Liver (tissue), 9 donors: ENCODE data around the gene RPL10. TPM values are rescaled to one million over a fixed set of nuclear protein-coding genes. Genes with fewer than 3 reads are reported as not detected.

ENCODE experiments used
- DNase-seq: peaks from one replicate; pipeline ENCODE4 v3.0.0-alpha.2; 2017; ENCODE audit warnings: low spot score
- H3K27ac ChIP-seq, 2 donors: one replicate each; pipeline ENCODE4 v1.7.0; 2013; ENCODE audit warnings: inconsistent platforms in 2 of 2, low read length in 2 of 2, control low read depth in 1 of 2, low read depth in 1 of 2, mild to moderate bottlenecking in 1 of 2
- H3K27me3 ChIP-seq, 4 donors: one replicate each; pipeline versions ENCODE4 v1.6.1 to v1.7.0; 2013; ENCODE audit warnings: low read length in 3 of 4, inconsistent platforms in 1 of 4, mild to moderate bottlenecking in 1 of 4, moderate library complexity in 1 of 4; ENCODE audit not compliant: control insufficient read depth in 4 of 4, insufficient read depth in 4 of 4
- H3K36me3 ChIP-seq, 4 donors: one replicate each; pipeline versions ENCODE4 v1.6.1 to v1.7.0; 2013; ENCODE audit warnings: low read length in 3 of 4, mild to moderate bottlenecking in 3 of 4, low read depth in 1 of 4, moderate library complexity in 1 of 4; ENCODE audit not compliant: control insufficient read depth in 4 of 4, insufficient read depth in 3 of 4
- H3K4me1 ChIP-seq, 4 donors: one replicate each; pipeline versions ENCODE4 v1.6.1 to v1.7.0; 2013; ENCODE audit warnings: low read length in 3 of 4, mild to moderate bottlenecking in 3 of 4, moderate library complexity in 1 of 4; ENCODE audit not compliant: control insufficient read depth in 4 of 4, insufficient read depth in 4 of 4
- H3K4me3 ChIP-seq, 3 donors: one replicate each; pipeline versions ENCODE4 v1.6.1 to v1.7.0; 2013; ENCODE audit warnings: low read length in 3 of 3, control low read depth in 1 of 3, low read depth in 1 of 3, mild to moderate bottlenecking in 1 of 3
- H3K9ac ChIP-seq, 2 donors: one replicate each; pipeline ENCODE4 v1.7.0; 2013; ENCODE audit warnings: low read length in 2 of 2, mild to moderate bottlenecking in 2 of 2, moderate library complexity in 2 of 2, control low read depth in 1 of 2, low read depth in 1 of 2
- H3K9me3 ChIP-seq, 4 donors: one replicate each; pipeline versions ENCODE4 v1.6.1 to v1.7.0; 2013; ENCODE audit warnings: low read length in 3 of 4; ENCODE audit not compliant: control insufficient read depth in 4 of 4
- EGR1 ChIP-seq, 2 donors: IDR thresholded peaks; 2 replicates each; pipeline ENCODE4 v1.6.1; 2016 to 2018; ENCODE audit warnings: antibody characterized with exemption in 2 of 2, low read depth in 2 of 2
- FOXA1 ChIP-seq: IDR thresholded peaks from 2 replicates; pipeline ENCODE4 v1.6.1; 2016; ENCODE audit warnings: antibody characterized with exemption
- FOXA2 ChIP-seq: IDR thresholded peaks from 2 replicates; pipeline ENCODE4 v1.6.1; 2016; ENCODE audit warnings: antibody characterized with exemption
- GABPA ChIP-seq, 2 donors: IDR thresholded peaks in 1 of 2; conservative IDR thresholded peaks in 1 of 2; 2 replicates each; pipeline ENCODE4 v1.6.1; 2016; ENCODE audit warnings: antibody characterized with exemption in 2 of 2, mild to moderate bottlenecking in 1 of 2, moderate library complexity in 1 of 2
- HNF4A ChIP-seq, 2 donors: conservative IDR thresholded peaks; 2 replicates each; pipeline ENCODE4 v1.6.1; 2016; ENCODE audit warnings: antibody characterized with exemption in 2 of 2, mild to moderate bottlenecking in 2 of 2
- HNF4G ChIP-seq: IDR thresholded peaks from 2 replicates; pipeline ENCODE4 v1.6.1; 2016; ENCODE audit warnings: antibody characterized with exemption
- JUND ChIP-seq, 2 donors: IDR thresholded peaks; 2 replicates each; pipeline ENCODE4 v1.6.1; 2016; ENCODE audit warnings: antibody characterized with exemption in 2 of 2
- NR2F2 ChIP-seq: IDR thresholded peaks from 2 replicates; pipeline ENCODE4 v1.6.1; 2016; ENCODE audit warnings: antibody characterized with exemption
- REST ChIP-seq: IDR thresholded peaks from 2 replicates; pipeline ENCODE4 v1.6.1; 2016; ENCODE audit warnings: antibody characterized with exemption, mild to moderate bottlenecking
- RXRA ChIP-seq, 2 donors: IDR thresholded peaks; 2 replicates each; pipeline ENCODE4 v1.6.1; 2017 to 2018; ENCODE audit warnings: antibody characterized with exemption in 2 of 2, mild to moderate bottlenecking in 1 of 2
- SP1 ChIP-seq: IDR thresholded peaks from 2 replicates; pipeline ENCODE4 v1.6.1; 2018; ENCODE audit warnings: antibody characterized with exemption, mild to moderate bottlenecking
- TAF1 ChIP-seq: conservative IDR thresholded peaks from 2 replicates; pipeline ENCODE4 v1.6.1; 2016; ENCODE audit warnings: antibody characterized with exemption, mild to moderate bottlenecking
- YY1 ChIP-seq: IDR thresholded peaks from 2 replicates; pipeline ENCODE4 v1.6.1; 2016; ENCODE audit warnings: antibody characterized with exemption, mild to moderate bottlenecking
- ZBTB33 ChIP-seq: IDR thresholded peaks from 2 replicates; pipeline ENCODE4 v1.6.1; 2016; ENCODE audit warnings: antibody characterized with exemption
- WGBS: extraction: QIAGEN DNeasy Blood & Tissue Kit; methylation state at CpG from one replicate; pipeline ENCODE4 v1.1.7; 2013; 5-methylcytosine and 5-hydroxymethylcytosine counted together
- polyA plus RNA-seq, 2 donors: library from polyadenylated mRNA; stranded (reverse) in 1 of 2; unstranded in 1 of 2; fragments of 200-250 nt in 1 of 2; fragments of >200 nt in 1 of 2; fragmentation: Nextera tagmentation in 1 of 2; extraction: Ambion mirVana in 1 of 2; gene quantifications; one replicate each; pipeline versions ENCODE4 v1.2.1 to v1.2.3, GENCODE V29; 2013 to 2015
- total RNA-seq, 2 donors: library from RNA; depleted of rRNA; stranded (reverse); fragments of >200 nt; gene quantifications; one replicate each; pipeline ENCODE4 v1.2.3, GENCODE V29; 2014
- TF ChIP-seq, protein P1 (sequence below): IDR thresholded peaks from 2 replicates; pipeline ENCODE4 v1.6.1; 2016; ENCODE audit warnings: antibody characterized with exemption
- TF ChIP-seq, protein P2 (sequence below): fragments of 150-350 bp; IDR thresholded peaks from 2 replicates; pipeline ENCODE4 v1.5.1; 2017; ENCODE audit warnings: improper control_type of control experiment, low read depth, low read length; ENCODE audit not compliant: missing input control
- donor health status: healthy.
- donor health status: healthy.
- donor health status: healthy.
- donor health status: healthy.
- donor health status: healthy.

The RPL10 gene
- total and polyA plus RNA-seq, 4 donors = 446 to 1,644 (median 1,423) TPM

DNA sequence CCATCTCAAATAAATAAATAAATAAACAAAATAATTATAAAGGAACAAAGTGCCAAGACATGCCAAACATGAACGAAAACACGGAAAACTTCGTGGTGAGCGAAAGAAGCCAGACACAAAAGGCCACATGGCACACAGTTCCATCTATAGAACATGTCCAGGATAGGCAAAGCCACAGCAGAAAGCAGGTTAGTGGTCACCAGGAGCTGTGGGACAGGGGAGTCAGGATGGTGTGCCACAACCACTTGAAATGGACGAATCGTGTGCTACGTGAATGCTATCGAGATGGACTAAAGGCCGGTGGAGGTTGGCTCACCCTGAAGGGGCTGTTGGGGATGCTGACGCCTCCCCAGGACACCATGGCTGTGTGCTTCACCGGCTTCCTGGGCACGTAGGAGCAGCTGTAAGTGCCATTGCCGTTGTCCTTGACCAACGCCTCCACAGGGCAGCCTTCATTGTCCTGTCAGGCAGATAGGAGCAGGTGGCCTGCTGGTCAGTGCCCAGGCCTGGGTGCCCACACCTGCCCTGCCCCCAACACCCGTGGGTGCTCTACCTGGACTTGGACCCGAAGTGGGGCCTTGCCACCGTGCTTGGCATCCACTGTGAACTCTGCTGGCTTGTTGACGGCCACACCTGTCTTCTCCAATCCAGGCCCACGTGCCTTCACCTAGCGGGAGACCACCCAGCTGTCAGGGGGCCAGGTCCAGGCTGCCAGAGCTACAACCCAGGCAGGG, 34.3 kb upstream of the RPL10 start:
- H3K9ac ChIP-seq = no peak overlapping the region
- peaks cover 5 to 15% (median 6%) of the 10 kb centered on the region in 4 donors for H3K4me1 ChIP-seq
- no peaks in the 10 kb centered on the region for H3K9me3 ChIP-seq
- peaks cover 0 to 2% (median 0%) of the 10 kb centered on the region in 4 donors for H3K36me3 ChIP-seq
- no peak for DNase-seq
- TF ChIP-seq HNF4G (no peak), HNF4A (conservative IDR thresholded peaks at IDR 0.05) (no peak), ZBTB33 (no peak), GABPA (IDR thresholded peaks at IDR 0.05 in 1 of 2, conservative IDR thresholded peaks at IDR 0.05 in 1 of 2) (no peak), EGR1 (IDR thresholded peaks at IDR 0.05; ENCODE audit: low read depth in 2 of 2) (no peak), TAF1 (no peak), YY1 (no peak), FOXA1 (no peak), FOXA2 (no peak), RXRA (IDR thresholded peaks at IDR 0.05) (no peak), JUND (IDR thresholded peaks at IDR 0.05) (no peak), NR2F2 (no peak), SP1 (no peak), REST (no peak)
- TF ChIP-seq, protein P1, sequence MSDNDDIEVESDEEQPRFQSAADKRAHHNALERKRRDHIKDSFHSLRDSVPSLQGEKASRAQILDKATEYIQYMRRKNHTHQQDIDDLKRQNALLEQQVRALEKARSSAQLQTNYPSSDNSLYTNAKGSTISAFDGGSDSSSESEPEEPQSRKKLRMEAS = no peak
- TF ChIP-seq, protein P2, sequence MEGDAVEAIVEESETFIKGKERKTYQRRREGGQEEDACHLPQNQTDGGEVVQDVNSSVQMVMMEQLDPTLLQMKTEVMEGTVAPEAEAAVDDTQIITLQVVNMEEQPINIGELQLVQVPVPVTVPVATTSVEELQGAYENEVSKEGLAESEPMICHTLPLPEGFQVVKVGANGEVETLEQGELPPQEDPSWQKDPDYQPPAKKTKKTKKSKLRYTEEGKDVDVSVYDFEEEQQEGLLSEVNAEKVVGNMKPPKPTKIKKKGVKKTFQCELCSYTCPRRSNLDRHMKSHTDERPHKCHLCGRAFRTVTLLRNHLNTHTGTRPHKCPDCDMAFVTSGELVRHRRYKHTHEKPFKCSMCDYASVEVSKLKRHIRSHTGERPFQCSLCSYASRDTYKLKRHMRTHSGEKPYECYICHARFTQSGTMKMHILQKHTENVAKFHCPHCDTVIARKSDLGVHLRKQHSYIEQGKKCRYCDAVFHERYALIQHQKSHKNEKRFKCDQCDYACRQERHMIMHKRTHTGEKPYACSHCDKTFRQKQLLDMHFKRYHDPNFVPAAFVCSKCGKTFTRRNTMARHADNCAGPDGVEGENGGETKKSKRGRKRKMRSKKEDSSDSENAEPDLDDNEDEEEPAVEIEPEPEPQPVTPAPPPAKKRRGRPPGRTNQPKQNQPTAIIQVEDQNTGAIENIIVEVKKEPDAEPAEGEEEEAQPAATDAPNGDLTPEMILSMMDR = no peak
- H3K4me3 ChIP-seq = no peak overlapping the region
- no peaks in the 10 kb centered on the region for H3K27me3 ChIP-seq
- no peak overlapping the region for H3K27ac ChIP-seq
- WGBS = 78% methylated on average over 20 of the region's 20 CpGs
